NCI-H345 treated with DMSO at 0.1 percent for 48 hours (cell line): ENCODE results near the gene FOXP1.

Source experiments
- DNase-seq: peaks from one replicate; lab custom pipeline; 2025; ENCODE audit not compliant: unreplicated experiment; lab: John Stamatoyannopoulos, UW

The FOXP1 gene

DNA sequence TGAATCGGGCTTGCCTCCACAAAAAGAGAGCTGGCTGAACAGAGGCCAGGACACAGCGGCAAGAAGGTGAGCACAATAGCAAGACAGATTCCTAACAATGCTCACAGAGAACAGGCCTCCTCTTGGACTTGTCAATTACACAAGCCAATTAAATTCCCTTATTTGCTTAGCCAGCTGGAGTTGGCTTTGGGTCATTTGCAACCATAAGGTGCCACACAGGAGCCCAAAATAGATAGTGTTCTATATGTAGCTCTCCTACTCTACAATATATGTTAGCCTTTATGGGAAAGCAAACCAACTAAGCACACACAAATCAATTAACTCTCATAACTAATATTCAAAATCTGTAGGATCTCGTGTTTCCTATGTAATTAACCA is 335.6 kb downstream of the FOXP1 start:
- peak; percentile 7 for DNase-seq

DNA sequence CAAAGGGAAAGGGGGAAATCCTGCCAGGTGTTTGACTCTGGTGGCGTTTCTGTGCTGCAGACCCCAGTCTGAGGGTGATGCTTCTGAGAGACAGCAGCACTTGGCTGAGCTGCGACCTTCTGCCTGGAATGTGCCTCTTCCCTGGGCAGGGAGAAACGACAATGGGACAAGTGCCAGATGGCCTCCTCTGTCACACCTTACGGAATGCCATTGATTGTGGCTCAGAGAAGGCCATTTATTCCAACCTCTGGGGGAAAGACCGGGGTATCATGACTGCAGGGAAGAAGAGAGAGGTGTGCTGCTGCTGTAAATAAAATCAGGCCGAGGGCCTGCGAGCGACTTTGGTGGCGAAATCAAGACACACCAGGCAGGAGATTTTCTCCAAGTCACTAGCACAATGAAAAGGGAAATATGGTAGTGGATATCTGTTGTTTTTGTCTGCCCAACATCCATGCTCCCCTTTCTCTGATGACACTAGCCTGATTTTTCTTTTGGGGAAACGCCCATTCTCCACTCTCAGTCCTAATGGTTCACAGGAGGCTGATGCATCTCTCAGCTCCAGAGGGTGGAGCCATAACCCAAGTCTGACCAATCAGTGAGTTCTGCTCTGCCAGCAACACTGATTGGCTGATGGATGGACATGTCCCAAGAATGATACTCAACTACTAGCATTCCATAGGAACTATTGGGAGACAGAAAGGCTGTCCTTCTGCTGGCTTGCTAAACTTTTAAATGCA is 336.1 kb downstream of the FOXP1 start:
- DNase-seq, result peak; percentile 7

DNA sequence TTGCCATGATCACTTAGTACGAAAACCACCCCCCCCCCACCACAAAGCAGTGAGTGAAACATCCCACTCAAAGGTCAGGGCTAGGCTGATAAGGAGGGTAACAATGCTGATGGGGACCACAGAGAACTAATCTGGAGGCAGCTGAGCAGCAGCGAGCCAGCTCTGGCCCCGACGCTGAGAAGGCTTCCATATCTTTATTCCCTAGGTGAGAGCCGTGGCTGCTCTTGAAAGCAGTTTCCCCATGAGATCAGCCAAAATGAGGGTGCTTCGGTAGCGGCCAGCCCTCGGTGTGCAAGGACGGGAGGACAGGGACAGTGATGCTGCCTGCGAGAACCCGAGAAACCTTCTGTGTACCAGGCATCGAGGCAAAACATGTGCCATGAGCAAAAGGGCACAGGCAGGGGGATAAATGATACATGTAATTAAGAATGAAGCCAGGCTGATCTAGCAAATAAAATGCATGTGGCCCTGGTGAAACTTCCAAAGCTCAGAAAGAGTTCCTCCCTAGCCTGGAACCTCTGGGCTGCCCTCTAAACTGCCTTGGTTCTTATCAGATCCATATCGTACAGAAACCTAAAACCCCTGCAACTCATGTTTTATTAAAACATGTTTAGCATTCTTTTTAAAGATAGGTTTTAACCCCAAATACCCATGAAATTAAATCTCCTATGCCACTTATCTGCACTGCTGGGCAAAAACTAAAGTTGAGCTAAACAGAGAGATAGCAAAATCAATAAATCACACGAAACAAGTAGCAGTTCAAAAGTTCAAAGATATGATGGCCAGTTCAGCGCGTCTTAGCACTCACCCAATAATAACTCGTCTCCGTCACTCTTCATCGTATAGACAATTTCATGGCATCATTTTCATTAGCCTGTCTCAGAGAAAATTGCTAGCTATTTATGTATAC is 337.3 kb downstream of the FOXP1 start:
- DNase-seq, result no peak

DNA sequence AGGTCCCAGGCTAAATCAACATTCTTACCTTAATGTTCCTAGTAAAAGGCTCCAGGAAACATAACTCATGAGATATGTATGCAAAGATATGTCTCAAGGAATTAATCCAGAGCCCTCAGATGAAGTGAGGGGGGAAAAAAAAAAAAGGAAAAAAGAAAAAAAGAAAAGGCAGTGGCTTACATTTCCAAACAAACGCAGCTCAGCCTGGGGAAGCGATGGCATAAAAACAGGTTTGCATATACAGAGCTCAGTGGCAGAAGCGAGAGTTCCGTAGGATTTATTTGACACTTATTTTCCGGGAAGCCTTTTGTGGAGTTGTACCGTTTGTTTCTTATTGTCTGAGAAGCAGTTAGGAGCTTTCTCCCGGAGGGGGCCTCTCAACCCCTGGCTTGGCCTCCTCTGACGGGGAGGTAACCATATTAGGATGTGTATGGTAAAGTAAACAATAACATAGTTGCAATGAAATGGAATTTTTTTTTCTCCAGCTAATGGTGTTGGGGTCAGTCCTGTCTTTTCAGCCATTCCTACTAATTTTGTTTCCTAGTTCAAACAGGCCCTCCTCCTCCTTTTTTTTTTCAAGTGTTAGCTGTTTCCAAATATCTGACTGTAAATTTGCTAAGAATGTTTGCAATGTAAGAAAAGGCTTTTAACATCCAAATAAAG is 338.6 kb downstream of the FOXP1 start:
- DNase-seq, result no peak

DNA sequence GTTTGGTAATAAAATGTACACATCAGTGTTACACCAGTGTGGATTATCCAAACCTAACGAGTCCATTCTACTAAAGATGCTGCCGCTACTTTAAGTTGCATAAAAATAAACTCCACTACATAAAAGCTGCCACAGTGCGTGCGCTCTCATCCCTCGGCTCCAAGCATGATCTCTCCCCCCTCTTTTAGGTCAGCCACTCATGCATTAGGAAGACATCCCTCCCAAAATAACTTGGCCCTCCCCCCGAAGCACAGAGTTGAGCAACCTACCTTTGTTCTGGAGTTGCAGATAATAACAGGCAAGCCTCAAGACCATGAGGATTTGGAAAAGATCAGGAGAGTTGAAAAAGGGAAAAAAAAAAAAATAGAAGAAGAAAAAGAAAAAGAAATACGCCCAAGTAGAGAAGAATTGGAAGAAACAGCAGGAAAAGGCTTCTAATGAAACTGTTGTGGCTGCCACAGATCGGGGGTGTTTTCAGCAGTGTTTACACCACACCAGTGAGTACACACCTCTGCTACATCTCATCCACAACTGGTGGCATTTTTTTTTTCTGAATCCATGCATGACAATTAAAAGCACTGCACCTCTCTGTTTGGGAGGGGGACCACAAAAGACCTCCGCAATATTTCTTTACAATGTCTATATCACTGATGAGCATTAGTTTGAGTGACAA is 339.2 kb downstream of the FOXP1 start:
- no peak for DNase-seq

DNA sequence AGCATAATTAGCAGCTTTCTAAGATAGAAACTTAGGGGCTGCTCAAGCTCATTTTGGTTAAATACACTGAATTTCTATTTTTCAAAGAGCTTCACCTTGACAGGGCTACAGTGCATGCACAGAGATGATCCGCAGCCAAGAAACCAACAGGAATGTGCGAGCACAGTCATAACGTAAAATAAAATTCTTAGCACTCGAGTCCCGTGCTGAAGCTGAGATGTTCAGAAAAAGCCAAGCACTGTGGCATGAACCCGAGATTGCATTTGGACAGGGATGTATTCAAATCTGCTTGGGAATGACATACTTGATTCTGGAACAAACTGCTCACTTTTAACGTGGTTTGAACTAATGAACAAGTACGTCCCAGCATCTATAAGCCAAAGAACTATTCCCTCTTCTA is 340.3 kb downstream of the FOXP1 start:
- no peak for DNase-seq

DNA sequence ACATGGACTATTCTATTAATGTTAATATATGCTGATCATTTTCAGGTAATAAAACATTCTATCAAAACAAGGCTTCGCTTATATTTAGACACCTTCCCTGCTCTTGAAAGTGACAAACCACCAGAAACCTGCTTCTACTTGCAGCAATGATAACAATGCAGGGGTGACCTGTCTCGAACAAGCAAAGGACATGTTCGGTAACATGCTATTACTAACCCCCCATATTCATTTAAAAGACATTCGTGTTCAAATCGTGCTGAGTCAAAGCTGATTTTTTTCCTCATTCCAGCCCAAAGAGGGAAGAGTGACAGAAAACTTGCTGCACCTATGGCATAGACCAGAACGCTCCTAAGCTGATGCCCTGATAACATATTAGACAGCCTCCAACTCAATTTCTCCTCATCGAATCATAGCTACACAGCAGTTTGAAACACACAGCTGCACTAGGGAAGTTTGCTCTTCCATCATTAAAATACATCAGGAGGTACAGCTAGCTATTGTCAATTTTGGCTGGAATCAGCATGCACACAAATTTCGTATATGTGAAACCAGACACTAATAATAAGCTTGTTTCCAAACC is 341.5 kb downstream of the FOXP1 start:
- no peak for DNase-seq

DNA sequence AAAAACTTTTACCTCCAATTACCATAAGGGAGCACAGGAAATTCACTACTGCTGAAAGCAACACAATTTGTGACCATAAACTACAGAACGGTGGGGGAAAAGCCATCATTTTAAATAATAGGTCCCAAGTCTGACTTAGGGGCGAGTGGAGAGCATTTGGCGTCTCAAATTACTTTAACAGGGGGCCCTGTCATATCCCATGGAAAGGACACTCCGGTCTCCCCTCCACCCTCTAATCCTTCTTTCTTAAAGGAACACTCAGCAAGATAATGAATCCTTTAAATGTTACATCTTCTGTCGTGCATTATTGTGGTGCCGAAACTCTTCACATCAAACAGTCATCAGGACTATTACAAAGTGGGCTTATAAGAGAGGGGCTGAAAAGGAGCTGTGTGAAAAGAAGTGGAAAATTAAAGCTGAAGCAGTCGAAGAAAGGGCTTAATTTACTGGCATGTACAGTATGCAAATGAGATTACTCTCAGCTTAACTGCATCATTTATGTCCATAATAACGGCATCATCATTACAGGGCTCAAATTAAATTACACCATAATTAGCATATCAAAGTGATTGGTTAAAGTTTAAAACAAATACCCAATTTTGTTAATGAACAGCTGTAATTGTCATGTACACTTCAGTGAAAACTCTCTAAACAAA is 342.2 kb downstream of the FOXP1 start:
- no peak for DNase-seq

DNA sequence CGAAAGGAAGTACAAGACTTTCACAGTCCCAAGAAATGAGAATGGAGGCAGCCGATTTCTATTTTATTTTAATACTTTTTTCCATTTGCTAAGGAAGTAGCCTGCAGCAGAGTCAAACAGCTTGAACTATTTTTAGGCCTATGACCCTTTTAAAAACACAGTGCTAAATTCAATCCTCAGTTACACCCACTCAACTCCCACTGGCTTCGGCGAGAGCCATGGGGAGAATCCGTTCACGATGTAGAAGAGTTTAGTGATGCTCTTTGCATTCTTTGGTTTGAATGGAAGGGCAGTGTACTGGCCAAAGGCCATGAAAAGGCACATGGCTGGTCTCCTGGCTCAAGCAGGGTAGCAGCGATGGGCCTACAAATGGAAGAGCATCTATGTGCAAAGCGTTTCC is 343.5 kb downstream of the FOXP1 start:
- no peak for DNase-seq

DNA sequence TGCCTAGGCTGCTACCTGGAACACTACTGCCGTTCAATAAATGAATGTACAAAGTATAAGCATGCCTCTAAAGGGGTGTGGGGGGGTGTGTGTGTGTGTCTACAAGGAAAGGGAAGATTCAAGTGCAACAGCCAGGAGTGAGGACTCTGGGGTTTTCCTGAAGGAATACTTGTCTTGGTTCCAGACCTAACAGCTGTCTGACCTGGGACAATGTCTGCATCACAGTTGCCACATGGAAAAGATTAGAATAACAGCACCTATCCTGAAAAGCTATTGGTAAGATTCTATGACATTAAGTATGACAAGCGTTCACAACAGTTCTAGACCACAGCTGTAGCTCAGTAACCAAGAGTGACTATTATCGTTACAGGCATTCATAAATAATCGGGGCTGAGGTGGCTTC is 345.2 kb downstream of the FOXP1 start:
- DNase-seq, result no peak

DNA sequence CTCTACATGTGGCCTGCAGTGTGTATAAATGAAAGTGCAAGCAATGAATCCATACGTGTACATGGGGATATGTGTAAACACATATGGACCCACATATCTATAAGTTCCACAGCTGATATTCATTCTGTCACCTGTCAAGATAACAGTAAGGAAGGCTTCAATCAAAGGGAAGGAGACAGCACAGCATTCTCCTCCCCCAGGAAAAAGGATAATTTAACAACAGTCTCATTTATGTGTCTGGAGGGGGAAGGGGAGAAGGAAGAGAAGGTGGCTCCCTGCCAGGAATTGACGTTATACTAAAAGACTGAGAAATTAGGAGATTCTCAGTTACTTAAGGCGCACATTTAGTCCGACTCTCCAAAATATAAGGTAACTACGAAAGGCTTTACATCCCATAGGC is 345.9 kb downstream of the FOXP1 start:
- no peak for DNase-seq

DNA sequence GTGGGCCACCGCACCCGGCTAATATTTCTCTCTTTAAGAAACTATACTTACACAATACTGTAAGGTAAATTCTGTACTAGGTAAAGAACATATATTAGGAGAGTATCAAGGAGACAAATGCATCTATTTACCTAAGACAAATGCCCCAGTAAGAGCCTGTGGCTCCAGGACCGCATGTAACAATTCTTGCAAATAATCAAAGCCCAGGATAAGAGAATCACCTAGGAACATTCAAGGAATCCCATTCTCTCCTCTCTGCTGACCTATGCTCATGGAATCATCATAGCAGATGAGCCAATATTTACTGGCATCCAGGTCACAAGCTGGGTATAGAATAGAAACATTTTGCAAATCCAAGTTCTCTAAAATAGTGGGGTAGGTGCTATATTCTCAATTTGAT is 347.7 kb downstream of the FOXP1 start:
- no peak for DNase-seq

DNA sequence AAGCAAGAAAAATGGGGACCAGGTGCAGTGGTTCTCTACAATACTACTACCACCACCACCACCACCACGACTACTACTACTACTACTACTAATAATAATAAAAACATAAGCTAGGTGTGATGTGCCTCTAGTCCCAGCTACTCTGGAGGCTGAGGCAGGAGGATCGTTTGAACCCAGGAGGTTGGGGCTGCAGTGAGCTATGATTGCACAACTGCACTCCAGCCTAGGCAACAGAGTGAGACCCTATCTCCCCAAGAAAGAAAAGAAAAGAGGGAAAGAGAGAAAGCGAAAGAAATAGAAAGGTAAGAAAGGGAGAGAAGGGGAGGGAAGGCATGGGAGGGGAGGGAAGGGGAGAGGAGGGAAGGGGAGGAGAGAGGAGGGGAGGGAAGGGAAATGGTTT is 350.6 kb downstream of the FOXP1 start:
- DNase-seq, result no peak

DNA sequence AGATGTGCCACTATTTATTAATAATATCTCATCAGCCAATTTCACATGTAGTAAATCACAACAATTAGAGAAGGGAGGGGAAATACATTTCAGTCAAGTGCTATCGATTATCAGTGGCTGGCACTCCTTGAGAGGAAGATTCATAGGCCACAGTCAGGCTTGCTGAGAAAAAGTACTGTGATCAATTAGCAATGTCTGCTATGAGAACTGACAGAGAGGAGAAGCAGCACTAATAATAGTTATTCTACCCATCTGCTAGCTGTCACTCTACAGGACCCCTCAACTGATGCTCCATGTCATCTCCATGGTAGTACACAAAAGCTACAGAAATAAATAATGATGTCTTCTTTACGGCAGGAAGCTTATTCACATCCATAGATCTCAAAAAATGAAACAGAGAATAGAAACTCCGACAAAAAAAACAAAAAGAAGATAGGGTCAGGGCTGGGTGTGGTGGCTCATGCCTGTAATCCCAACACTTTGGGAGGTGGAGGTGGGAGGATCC is 351.3 kb downstream of the FOXP1 start:
- DNase-seq, result no peak

DNA sequence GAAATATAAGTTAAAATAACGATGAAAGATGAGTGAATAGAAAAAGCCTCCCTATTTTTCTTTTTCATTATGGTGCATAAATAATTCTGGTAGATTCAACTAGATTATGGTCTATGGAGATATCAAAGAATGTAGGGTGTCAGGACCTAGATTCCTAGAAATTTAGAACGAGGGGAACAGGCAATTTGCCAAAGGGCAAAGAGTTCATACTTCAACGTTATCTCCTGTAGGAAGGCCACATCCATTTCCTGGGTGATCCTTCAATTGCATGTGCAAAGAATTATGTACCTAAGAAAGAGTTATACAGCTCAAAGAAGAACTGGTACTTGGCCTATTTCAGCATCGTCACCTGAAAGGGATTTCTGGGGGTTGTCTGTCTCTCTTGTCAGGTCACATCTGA is 351.8 kb downstream of the FOXP1 start:
- no peak for DNase-seq

DNA sequence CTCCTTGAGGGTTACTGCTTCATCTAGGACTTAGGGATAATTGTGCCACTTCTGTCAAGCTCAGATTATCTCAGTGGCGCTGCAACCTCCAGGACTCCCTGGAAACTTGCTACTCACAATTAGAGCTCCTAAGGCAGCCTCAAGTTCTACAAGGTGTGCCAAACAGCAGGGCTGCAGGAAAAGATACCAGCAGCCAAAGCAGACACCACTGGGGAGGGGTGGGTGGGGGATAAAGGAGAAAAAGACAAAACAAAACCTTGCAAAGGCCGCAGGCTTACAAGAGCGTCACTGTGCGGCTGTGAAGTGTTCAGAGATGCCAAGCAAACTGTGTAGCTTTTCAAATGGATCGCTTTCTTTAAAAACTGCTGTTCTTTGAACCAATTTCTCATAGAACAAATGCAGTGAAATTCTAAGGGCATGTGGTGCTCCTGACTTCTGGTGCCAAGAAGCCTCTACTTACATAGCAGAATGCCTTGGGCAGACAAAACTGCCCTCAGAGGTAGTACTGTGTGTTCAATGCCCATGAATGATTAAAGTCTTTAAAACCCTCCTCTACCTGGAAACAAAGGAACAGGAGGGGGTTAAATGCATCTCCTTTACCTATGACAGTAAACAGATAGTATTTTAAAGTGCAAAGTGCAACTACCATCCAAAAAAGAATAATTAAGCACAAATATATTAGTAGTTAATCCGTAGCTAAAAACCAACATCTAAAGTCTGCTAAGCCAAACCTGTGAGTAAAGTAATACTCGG is 353.4 kb downstream of the FOXP1 start:
- DNase-seq, result no peak

DNA sequence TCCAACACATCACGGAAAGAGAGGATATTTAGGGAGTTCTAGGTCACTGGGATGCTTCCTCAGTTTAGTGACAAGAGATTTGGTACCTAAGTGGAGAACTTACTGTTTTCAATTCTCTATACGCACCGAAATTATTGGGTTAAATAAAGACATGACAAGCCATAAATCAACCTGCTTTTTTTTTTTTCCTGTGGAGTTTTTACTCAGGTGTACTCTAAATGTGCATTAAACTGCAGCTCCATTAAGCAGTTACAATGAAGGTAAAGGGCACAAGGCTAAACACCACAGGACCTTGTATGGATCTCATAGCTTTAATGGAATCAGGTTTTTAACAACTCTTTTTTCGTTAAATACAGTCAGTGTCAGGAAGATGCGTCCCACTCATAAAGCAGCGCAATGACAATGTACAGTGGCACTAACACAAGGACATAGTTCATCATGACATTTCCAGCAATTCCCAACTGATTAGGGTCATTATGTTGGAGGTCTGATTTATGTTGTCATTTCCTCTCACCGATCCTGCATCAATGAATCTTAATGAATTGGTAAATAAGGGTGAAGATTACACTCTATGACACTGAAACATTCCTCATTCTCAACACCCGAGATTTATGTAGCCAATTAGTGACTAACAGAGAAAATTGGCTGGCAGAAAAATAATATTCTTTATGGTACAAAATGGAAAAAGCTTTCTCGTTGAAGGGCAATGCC is 355.2 kb downstream of the FOXP1 start:
- no peak for DNase-seq

DNA sequence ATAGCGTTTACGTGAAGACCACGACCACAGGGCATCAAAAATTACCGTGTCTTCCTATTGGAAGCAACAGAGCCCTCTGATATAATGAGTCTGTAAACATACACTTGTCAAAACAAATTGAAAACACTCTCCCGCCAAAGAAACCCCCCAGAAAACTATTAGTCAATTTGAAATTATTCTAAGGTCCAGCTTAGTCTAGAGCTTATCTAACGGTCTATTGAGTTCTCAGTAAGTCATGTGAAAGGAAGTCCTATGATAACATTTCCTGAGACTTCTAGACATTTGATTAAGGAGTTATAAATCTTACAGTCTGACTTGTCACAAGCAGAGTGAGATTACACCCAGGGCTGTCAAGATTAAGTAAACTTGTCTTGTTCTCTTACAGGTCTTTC is 356.3 kb downstream of the FOXP1 start:
- no peak for DNase-seq
